Panc1 (cell line): ENCODE results near the gene SLC46A3. TPM values are rescaled to one million over a fixed set of nuclear protein-coding genes. Genes with fewer than 3 reads are reported as not detected.

Experiments
- total RNA-seq: library from RNA; stranded (reverse); gene quantifications from one replicate; pipeline ENCODE4 v1.2.1, GENCODE V29; 2021; ENCODE audit not compliant: unreplicated experiment

Gene SLC46A3
- total RNA-seq, 1 experiment from 2014 or later = 5.5 TPM

Other genes starting within 250 kb of the SLC46A3 start
- gene FLT1, start 223.8 kb downstream of the SLC46A3 start, total RNA-seq = 0.15 TPM
- gene POMP, start 59.8 kb downstream of the SLC46A3 start, total RNA-seq = 92.0 TPM
- 0.05 TPM for gene MTUS2, start 101.4 kb upstream of the SLC46A3 start, total RNA-seq